Keratinocyte (primary cell): Measurements from ENCODE around the gene MRPS27.

Experiments used
- EZH2 ChIP-seq: IDR thresholded peaks from one replicate; pipeline ENCODE4 v1.6.1; 2012; ENCODE audit warnings: inconsistent platforms, mild to moderate bottlenecking, low read length, moderate library complexity
- TF ChIP-seq, protein P1 (sequence below), 3 experiments: IDR thresholded peaks in 1 of 3; conservative IDR thresholded peaks in 1 of 3; optimal IDR thresholded peaks in 1 of 3; 2 replicates in 2 of 3; 3 replicates in 1 of 3; pipeline versions ENCODE3 to v1.5.1; 2011; ENCODE audit warnings: low read length in 3 of 3, mild to moderate bottlenecking in 3 of 3, moderate library complexity in 2 of 3, control low read depth in 1 of 3, inconsistent platforms in 1 of 3; ENCODE audit not compliant: insufficient read depth in 2 of 3; ENCODE audit errors: extremely low read depth in 1 of 3

DNA sequence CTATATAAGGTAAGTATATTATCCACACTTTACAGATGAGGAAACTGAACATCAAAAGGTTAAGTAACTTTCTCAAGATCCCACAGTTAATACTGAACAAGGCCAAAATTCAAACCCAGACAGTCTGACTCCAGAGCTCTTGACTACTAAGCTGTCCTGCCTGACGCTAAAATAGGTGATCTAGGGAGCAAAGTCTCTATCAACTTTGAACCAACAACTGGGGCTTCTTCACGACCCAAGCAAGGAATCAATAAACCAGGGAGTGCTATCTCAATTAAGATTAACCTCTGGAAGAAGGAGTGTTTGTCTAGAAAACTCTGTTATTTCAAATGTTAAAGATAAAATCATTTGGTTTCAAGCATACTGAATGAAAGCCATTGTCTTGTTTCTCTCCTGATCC, 64.4 kb downstream of the MRPS27 start:
- TF ChIP-seq, protein P1, sequence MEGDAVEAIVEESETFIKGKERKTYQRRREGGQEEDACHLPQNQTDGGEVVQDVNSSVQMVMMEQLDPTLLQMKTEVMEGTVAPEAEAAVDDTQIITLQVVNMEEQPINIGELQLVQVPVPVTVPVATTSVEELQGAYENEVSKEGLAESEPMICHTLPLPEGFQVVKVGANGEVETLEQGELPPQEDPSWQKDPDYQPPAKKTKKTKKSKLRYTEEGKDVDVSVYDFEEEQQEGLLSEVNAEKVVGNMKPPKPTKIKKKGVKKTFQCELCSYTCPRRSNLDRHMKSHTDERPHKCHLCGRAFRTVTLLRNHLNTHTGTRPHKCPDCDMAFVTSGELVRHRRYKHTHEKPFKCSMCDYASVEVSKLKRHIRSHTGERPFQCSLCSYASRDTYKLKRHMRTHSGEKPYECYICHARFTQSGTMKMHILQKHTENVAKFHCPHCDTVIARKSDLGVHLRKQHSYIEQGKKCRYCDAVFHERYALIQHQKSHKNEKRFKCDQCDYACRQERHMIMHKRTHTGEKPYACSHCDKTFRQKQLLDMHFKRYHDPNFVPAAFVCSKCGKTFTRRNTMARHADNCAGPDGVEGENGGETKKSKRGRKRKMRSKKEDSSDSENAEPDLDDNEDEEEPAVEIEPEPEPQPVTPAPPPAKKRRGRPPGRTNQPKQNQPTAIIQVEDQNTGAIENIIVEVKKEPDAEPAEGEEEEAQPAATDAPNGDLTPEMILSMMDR (optimal IDR thresholded peaks at IDR 0.05 in 1 of 3, IDR thresholded peaks at IDR 0.05 in 1 of 3, conservative IDR thresholded peaks at IDR 0.05 in 1 of 3; ENCODE audit: extremely low read depth in 1 of 3, insufficient read depth in 2 of 3, low read length in 3 of 3): no peak
- TF ChIP-seq EZH2: no peak
